RWPE1 (cell line): Measurements from ENCODE around the gene CDK2.

Experiments used
- CTCF ChIA-PET: fragments of 350-600 bp; sonication (Branson Sonifier 250); formaldehyde crosslinking; extraction: SDS; loops from one replicate; lab custom pipeline; 2021; lab: Yijun Ruan, JAX
- POLR2A ChIA-PET: fragments of 400-600 bp; formaldehyde crosslinking; extraction: SDS; loops from one replicate; lab custom pipeline; 2020; ENCODE audit warnings: antibody characterized with exemption; ENCODE audit not compliant: low non-redundant PET; lab: Yijun Ruan, JAX
- DNase-seq: peaks from one replicate; pipeline ENCODE4 v3.0.0; 2012; ENCODE audit warnings: low spot score
- H3K27ac ChIP-seq: fragments of 450-650 bp; 2 replicates; pipeline ENCODE4 v1.5.1; 2017
- TF ChIP-seq, protein P1 (sequence below): fragments of 450-650 bp; conservative IDR thresholded peaks from 2 replicates; pipeline ENCODE4 v1.5.1; 2017; ENCODE audit warnings: low read depth, mild to moderate bottlenecking

CDK2 gene

GRCh38 chr12:55931780-55932550 is 34.7 kb upstream of the CDK2 start:
- ChIA-PET CTCF (interaction anchor here (0.6 to 1.5 kb wide), 4 partner anchors 9 to 1667 kb away, joined by 3 to 6 read pairs (median 4); no protein-coding TSS in a partner anchor), POLR2A (interaction anchor here (0.6 kb wide), 4 partner anchors 42 to 103 kb away, joined by 3 read pairs; partner anchors contain the start of genes DNAJC14 and RAB5B)
- DNase-seq: no peak
- peak overlapping the region; percentile 99 for H3K27ac ChIP-seq
- TF ChIP-seq, protein P1, sequence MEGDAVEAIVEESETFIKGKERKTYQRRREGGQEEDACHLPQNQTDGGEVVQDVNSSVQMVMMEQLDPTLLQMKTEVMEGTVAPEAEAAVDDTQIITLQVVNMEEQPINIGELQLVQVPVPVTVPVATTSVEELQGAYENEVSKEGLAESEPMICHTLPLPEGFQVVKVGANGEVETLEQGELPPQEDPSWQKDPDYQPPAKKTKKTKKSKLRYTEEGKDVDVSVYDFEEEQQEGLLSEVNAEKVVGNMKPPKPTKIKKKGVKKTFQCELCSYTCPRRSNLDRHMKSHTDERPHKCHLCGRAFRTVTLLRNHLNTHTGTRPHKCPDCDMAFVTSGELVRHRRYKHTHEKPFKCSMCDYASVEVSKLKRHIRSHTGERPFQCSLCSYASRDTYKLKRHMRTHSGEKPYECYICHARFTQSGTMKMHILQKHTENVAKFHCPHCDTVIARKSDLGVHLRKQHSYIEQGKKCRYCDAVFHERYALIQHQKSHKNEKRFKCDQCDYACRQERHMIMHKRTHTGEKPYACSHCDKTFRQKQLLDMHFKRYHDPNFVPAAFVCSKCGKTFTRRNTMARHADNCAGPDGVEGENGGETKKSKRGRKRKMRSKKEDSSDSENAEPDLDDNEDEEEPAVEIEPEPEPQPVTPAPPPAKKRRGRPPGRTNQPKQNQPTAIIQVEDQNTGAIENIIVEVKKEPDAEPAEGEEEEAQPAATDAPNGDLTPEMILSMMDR: no peak

DNA sequence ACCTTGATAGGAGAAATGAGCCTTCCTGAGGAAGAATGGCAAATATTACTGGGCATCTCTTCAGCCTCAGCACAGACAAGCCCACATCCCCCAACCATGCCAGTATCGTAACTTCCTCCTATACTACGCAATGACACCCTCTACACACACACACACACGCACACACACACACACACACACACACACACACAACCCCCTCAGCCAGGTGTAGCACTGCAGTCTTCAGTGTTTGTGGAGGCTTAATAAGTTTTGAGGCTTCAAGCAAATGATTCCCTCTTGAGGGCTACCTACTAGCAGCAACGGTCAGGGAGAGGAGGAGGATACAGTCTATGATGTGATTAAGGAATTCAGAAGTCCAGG is 34.1 kb upstream of the CDK2 start:
- TF ChIP-seq, protein P1: no peak
- ChIA-PET CTCF (interaction anchor here (1.5 to 1.9 kb wide), 2 partner anchors 8 to 24 kb away, joined by 6 read pairs; no protein-coding TSS in a partner anchor), POLR2A (no interaction called here)
- no peak for DNase-seq
- H3K27ac ChIP-seq: peak overlapping the region; percentile 99

GRCh38 chr12:55933169-55933798 is 33.3 kb upstream of the CDK2 start:
- peak overlapping the region; percentile 99 for H3K27ac ChIP-seq
- CTCF ChIA-PET: interaction anchor here (0.6 to 1.9 kb wide), 2 partner anchors 23 to 64 kb away, joined by 6 read pairs; partner anchors contain the start of gene SUOX

DNA sequence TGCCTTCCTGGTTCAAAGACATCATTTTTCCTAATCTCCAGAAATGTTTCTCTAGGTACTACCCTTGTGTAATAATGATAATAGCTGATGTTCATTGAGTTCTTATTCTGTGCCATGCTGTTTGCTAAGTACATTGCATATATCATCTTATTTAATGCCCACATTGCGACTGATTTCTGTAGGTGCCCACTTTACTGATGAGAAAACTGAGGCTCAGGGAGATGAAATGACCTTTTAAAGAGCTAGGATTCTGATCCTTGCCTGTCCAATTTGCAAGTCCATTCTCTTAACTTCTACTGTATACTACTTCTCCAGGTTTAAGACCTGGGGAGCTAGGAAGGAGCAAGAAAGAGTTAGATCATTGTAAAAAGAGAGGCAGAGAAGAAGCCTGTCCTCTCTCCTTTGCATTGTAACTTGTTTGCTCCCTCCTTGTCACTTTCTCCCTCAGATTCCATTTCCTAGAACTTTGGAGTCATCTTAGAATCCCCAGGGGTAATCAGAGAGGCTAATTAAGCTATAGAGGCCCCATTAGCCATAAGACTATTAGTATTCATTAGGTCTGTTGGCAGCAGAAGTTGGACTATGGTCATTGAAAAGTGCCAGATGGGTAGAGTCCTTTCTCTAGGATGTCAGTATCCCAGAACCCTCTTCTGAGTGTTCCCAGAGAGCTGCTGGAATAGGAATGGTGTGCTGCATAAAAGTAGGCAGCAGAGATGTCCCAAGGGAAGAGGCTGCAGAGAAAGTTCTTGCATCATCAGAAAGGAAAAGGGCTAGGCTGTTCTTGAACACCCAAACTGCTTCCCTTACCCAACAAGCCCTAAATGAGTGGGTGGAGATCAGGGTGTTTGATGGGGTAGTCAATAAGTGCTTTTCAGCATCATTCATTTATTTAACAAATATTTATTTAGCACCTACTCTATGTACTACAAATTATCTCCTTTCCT is 32.6 kb upstream of the CDK2 start:
- ChIA-PET CTCF (interaction anchor here (0.6 to 1.9 kb wide), 2 partner anchors 9 to 22 kb away, joined by 3 to 6 read pairs; no protein-coding TSS in a partner anchor), POLR2A (no interaction called here)
- H3K27ac ChIP-seq: peak overlapping the region; percentile 99
- no peak for DNase-seq
- TF ChIP-seq, protein P1: no peak

More at GRCh38 chr12:55933169-55933798, 33.3 kb upstream of the CDK2 start:
- DNase-seq: peak; percentile 95
- POLR2A ChIA-PET: no interaction called here
- TF ChIP-seq, protein P1: no peak

GRCh38 chr12:55934773-55935172 is 31.9 kb upstream of the CDK2 start:
- DNase-seq: no peak
- H3K27ac ChIP-seq: peak overlapping the region; percentile 79
- ChIA-PET CTCF (interaction anchor here (0.6 kb wide), 1 partner anchor 8 kb away, joined by 3 read pairs; no protein-coding TSS in a partner anchor), POLR2A (no interaction called here)
- TF ChIP-seq, protein P1: no peak
